HG02943 (cell line): Measurements from ENCODE around the gene FHOD3.
"Not testable (repeated sequence)": the region's sequence is repeated elsewhere in the genome, so short reads cannot be mapped to it uniquely, and the experiment has no call there.

ENCODE experiments used
- ATAC-seq: cut with Tn5 transposase; IDR thresholded peaks from one replicate; pipeline ENCODE4 v1.9.1; 2021; ENCODE audit warnings: mild to moderate bottlenecking, low read depth, moderate library complexity; ENCODE audit not compliant: unreplicated experiment

The FHOD3 gene

GRCh38 chr18:36757991-36758390, 460.5 kb downstream of the FHOD3 start:
- no peak for ATAC-seq

GRCh38 chr18:36758623-36759022, 461.1 kb downstream of the FHOD3 start:
- no peak for ATAC-seq

- ATAC-seq: no peak
Observed at GRCh38 chr18:36759167-36759776, 461.8 kb downstream of the FHOD3 start.

- no peak for ATAC-seq
Observed at GRCh38 chr18:36760598-36760997, 463.1 kb downstream of the FHOD3 start.

- no peak for ATAC-seq
Observed at GRCh38 chr18:36761186-36761698, 463.7 kb downstream of the FHOD3 start.

GRCh38 chr18:36762074-36762473, 464.6 kb downstream of the FHOD3 start:
- no peak for ATAC-seq

- not testable (repeated sequence) for ATAC-seq
Observed at GRCh38 chr18:36762965-36763364, 465.5 kb downstream of the FHOD3 start.

GRCh38 chr18:36766836-36767235, 469.3 kb downstream of the FHOD3 start:
- no peak for ATAC-seq

- no peak for ATAC-seq
Observed at GRCh38 chr18:36769172-36769571, 471.7 kb downstream of the FHOD3 start.

GRCh38 chr18:36769611-36770314, 472.2 kb downstream of the FHOD3 start:
- no peak for ATAC-seq

GRCh38 chr18:36770315-36770946, 472.9 kb downstream of the FHOD3 start:
- ATAC-seq: no peak

- ATAC-seq: no peak
Observed at GRCh38 chr18:36771245-36771644, 473.7 kb downstream of the FHOD3 start.

- no peak for ATAC-seq
Observed at GRCh38 chr18:36772241-36772723, 474.8 kb downstream of the FHOD3 start.

- no peak for ATAC-seq
Observed at GRCh38 chr18:36775396-36775795, 477.9 kb downstream of the FHOD3 start.

- ATAC-seq: no peak
Observed at GRCh38 chr18:36776650-36777049, 479.1 kb downstream of the FHOD3 start.

GRCh38 chr18:36777566-36777965, 480.1 kb downstream of the FHOD3 start:
- no peak for ATAC-seq

- no peak for ATAC-seq
Observed at GRCh38 chr18:36780748-36781147, 483.2 kb downstream of the FHOD3 start.

- ATAC-seq: no peak
Observed at GRCh38 chr18:36782710-36783109, 485.2 kb downstream of the FHOD3 start.

- no peak for ATAC-seq
Observed at GRCh38 chr18:36783792-36784191, 486.3 kb downstream of the FHOD3 start.

GRCh38 chr18:36786686-36787085, 489.2 kb downstream of the FHOD3 start:
- ATAC-seq: no peak

GRCh38 chr18:36792634-36793283, 495.2 kb downstream of the FHOD3 start:
- ATAC-seq: no peak
